ENCODE results near the gene UNC13B.

DNA sequence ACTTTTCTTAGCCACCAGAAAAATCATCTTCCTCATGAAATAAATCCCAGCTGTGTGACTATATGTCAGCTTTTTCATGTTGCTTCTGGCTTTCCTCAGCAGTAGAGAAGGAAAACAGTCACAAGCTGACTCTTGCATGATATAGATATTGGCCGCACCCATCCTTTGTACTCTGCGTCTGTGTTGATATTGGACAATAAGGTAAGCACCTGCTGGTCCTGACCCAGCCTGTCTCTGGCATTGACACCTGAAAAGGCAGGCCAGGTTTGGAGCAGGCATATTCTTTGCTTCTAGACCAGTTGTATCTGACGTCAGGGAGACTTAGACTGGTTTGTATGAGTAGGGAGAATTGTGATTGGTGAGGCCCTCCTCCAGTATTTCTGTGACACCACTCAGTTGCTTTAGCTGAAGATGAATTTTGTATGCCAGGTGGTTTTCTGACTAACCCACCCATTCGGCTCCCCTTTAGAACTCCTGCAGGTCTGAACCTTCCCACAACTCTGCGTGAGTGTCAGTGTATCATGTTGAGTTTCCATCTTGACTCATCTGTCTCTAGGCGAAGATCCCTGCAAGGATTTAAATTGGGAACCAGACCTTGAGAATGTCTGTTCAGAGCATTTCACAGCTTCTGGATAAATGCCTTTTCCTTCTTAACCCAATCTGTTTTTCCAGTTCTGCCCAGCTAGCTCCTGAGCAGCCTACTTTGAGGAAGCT, 176.9 kb downstream of the UNC13B start:
- TF ChIP-seq, protein P1, sequence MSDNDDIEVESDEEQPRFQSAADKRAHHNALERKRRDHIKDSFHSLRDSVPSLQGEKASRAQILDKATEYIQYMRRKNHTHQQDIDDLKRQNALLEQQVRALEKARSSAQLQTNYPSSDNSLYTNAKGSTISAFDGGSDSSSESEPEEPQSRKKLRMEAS (CRISPR knock-in tag; IDR thresholded peaks at IDR 0.05) = no peak
- TF ChIP-seq, protein P2, sequence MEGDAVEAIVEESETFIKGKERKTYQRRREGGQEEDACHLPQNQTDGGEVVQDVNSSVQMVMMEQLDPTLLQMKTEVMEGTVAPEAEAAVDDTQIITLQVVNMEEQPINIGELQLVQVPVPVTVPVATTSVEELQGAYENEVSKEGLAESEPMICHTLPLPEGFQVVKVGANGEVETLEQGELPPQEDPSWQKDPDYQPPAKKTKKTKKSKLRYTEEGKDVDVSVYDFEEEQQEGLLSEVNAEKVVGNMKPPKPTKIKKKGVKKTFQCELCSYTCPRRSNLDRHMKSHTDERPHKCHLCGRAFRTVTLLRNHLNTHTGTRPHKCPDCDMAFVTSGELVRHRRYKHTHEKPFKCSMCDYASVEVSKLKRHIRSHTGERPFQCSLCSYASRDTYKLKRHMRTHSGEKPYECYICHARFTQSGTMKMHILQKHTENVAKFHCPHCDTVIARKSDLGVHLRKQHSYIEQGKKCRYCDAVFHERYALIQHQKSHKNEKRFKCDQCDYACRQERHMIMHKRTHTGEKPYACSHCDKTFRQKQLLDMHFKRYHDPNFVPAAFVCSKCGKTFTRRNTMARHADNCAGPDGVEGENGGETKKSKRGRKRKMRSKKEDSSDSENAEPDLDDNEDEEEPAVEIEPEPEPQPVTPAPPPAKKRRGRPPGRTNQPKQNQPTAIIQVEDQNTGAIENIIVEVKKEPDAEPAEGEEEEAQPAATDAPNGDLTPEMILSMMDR (IDR thresholded peaks at IDR 0.05) = no peak
- TF ChIP-seq, protein P3, sequence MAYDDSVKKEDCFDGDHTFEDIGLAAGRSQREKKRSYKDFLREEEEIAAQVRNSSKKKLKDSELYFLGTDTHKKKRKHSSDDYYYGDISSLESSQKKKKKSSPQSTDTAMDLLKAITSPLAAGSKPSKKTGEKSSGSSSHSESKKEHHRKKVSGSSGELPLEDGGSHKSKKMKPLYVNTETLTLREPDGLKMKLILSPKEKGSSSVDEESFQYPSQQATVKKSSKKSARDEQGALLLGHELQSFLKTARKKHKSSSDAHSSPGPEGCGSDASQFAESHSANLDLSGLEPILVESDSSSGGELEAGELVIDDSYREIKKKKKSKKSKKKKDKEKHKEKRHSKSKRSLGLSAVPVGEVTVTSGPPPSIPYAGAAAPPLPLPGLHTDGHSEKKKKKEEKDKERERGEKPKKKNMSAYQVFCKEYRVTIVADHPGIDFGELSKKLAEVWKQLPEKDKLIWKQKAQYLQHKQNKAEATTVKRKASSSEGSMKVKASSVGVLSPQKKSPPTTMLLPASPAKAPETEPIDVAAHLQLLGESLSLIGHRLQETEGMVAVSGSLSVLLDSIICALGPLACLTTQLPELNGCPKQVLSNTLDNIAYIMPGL (CRISPR knock-in tag; IDR thresholded peaks at IDR 0.05) = no peak
- TF ChIP-seq, protein P4, sequence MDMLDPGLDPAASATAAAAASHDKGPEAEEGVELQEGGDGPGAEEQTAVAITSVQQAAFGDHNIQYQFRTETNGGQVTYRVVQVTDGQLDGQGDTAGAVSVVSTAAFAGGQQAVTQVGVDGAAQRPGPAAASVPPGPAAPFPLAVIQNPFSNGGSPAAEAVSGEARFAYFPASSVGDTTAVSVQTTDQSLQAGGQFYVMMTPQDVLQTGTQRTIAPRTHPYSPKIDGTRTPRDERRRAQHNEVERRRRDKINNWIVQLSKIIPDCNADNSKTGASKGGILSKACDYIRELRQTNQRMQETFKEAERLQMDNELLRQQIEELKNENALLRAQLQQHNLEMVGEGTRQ (CRISPR knock-in tag; IDR thresholded peaks at IDR 0.05) = no peak
- TF ChIP-seq KAT7 (CRISPR knock-in tag; IDR thresholded peaks at IDR 0.05; ENCODE audit: borderline replicate concordance) = no peak
- TF ChIP-seq TEAD4 (CRISPR knock-in tag; IDR thresholded peaks at IDR 0.05) = no peak
- TF ChIP-seq ZNF121 (CRISPR knock-in tag; IDR thresholded peaks at IDR 0.05) = no peak
